Body of pancreas (tissue), 4 donors: Measurements from ENCODE around the gene DRC1. TPM values are rescaled to one million over a fixed set of nuclear protein-coding genes. Genes with fewer than 3 reads are reported as not detected.

Experiments
- ATAC-seq: fragments of 150-250 bp; one replicate; pipeline ENCODE4 v1.9.1; 2016
- DNase-seq, 4 donors: peaks; one replicate each; pipeline ENCODE4 v3.0.0-alpha.2; 2019
- H3K27ac ChIP-seq, 4 donors: fragments of 200-600 bp; sonication (generic); 1 replicate in 3 of 4; 2 replicates in 1 of 4; pipeline versions ENCODE4 v1.5.1 to v1.6.1; 2016 to 2019; ENCODE audit warnings: mild to moderate bottlenecking in 1 of 4, mixed read lengths in 1 of 4, moderate library complexity in 1 of 4
- H3K27me3 ChIP-seq, 2 donors: fragments of 200-600 bp; sonication (generic); one replicate each; pipeline ENCODE4 v1.6.0; 2016; ENCODE audit warnings: mild to moderate bottlenecking in 1 of 2
- H3K36me3 ChIP-seq, 2 donors: fragments of 200-600 bp; sonication (generic); replicated peaks in 1 of 2; 2 replicates each; pipeline ENCODE4 v1.5.1; 2016; ENCODE audit warnings: low read depth in 2 of 2; ENCODE audit not compliant: insufficient read depth in 1 of 2
- H3K4me1 ChIP-seq: fragments of 200-600 bp; sonication (generic); one replicate; pipeline ENCODE4 v1.6.0; 2016
- H3K4me3 ChIP-seq, 2 donors: fragments of 200-600 bp; sonication (generic); 1 replicate in 1 of 2; 2 replicates in 1 of 2; pipeline ENCODE4 v1.5.1; 2016 to 2019
- H3K9me3 ChIP-seq, 3 donors: fragments of 200-600 bp; sonication (generic); 1 replicate in 2 of 3; 2 replicates in 1 of 3; pipeline ENCODE4 v1.5.1; 2016
- CTCF ChIP-seq, 7 experiments: fragments of 450-650 bp in 4 of 7; fragments of 200-600 bp in 3 of 7; sonication (generic) in 3 of 7; IDR thresholded peaks; one replicate each; pipeline ENCODE4 v1.5.1; 2016 to 2019; ENCODE audit warnings: antibody characterized with exemption in 7 of 7
- POLR2A ChIP-seq, 3 donors: fragments of 450-650 bp; IDR thresholded peaks; one replicate each; pipeline ENCODE4 v1.6.1; 2016; ENCODE audit warnings: antibody characterized with exemption in 3 of 3, mild to moderate bottlenecking in 2 of 3
- WGBS, 2 donors: methylation state at CpG; one replicate each; pipeline ENCODE4 v1.1.5; 2017; 5-methylcytosine and 5-hydroxymethylcytosine counted together
- intact Hi-C: fragments of 100-400 bp; cut with DNase I; formaldehyde crosslinking; loops from one replicate; pipeline ENCODE4 v1.15.1; 2023
- total RNA-seq, 2 donors: library from RNA; depleted of rRNA; stranded (reverse); fragments of >200 nt; gene quantifications; one replicate each; pipeline ENCODE4 v1.1.0, GENCODE V29; 2016

DRC1 gene
- total RNA-seq, 2 donors from 2014 or later: not detected

DNA sequence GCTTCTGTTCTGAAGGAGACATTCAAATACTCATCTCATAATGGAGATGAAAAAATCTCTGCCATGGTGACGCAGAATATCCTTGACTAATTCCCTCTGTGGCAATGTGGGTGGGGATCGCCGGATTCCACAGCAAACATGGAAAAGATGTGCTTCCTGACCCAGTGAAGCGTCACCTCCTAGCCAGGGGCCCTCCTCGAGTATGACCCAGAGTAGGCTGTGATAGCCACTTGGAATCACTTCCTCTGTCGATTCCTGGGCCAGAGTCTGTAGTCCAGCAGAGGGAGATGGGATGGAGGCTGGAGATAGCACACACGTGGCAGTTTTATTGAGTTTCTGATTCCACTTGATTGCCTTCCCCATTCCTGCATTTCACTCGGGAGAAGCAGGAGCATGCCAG is 36.8 kb downstream of the DRC1 start:
- 49 to 53% methylated on average over 8 of the region's 8 CpGs for WGBS, 2 donors
- Histone ChIP-seq H3K4me3 (no peak overlapping the region), H3K9me3 (no peaks in the 10 kb centered on the region), H3K27me3 (no peaks in the 10 kb centered on the region), H3K27ac (no peak overlapping the region), H3K36me3 (no peaks in the 10 kb centered on the region), H3K4me1 (no peaks in the 10 kb centered on the region)
- ATAC-seq (no peak), DNase-seq (no peak)
- intact Hi-C loops: no loop called here
- TF ChIP-seq CTCF (IDR thresholded peaks at IDR 0.05): no peak
- TF ChIP-seq POLR2A (IDR thresholded peaks at IDR 0.05): no peak

DNA sequence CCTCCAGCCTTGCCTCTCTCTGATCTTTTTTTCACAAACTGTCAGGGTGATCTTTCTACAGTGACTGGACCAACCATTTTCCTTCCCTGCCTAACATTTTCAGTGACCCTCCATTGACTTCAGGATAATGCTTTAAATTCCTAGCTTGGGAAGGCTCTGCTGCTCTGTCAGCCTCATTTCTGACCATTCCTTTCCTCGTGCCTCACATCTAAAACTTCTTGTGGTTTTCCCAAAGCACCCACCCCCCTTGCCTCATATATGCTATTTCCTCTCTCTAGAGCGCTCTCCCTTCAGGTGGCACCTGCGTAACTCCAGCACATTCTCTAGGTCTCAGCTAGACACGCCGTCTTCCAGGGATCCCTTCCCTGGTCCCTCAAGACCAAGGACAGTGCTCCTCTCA is 37.2 kb downstream of the DRC1 start:
- intact Hi-C loops: no loop called here
- 47 to 50% methylated on average over 5 of the region's 5 CpGs for WGBS, 2 donors
- Histone ChIP-seq H3K4me1 (no peaks in the 10 kb centered on the region), H3K9me3 (no peaks in the 10 kb centered on the region), H3K27me3 (no peaks in the 10 kb centered on the region), H3K36me3 (no peaks in the 10 kb centered on the region), H3K4me3 (no peak overlapping the region), H3K27ac (no peak overlapping the region)
- ATAC-seq (no peak), DNase-seq (no peak)
- TF ChIP-seq POLR2A (IDR thresholded peaks at IDR 0.05) (no peak), CTCF (IDR thresholded peaks at IDR 0.05) (no peak)

- H3K9me3 ChIP-seq: no peaks in the 10 kb centered on the region
- no peak for TF ChIP-seq POLR2A (IDR thresholded peaks at IDR 0.05)
- TF ChIP-seq CTCF (IDR thresholded peaks at IDR 0.05): no peak
- DNase-seq: no peak
- 88 to 97% methylated on average over 2 of the region's 2 CpGs for WGBS, 2 donors
- H3K27ac ChIP-seq: no peak overlapping the region
- no peaks in the 10 kb centered on the region for H3K36me3 ChIP-seq
- H3K4me3 ChIP-seq: no peak overlapping the region
- no peaks in the 10 kb centered on the region for H3K4me1 ChIP-seq
- intact Hi-C loops: no loop called here
- no peaks in the 10 kb centered on the region for H3K27me3 ChIP-seq
- no peak for ATAC-seq
These were observed 40.6 kb downstream of the DRC1 start for GRCh38 chr2:26442301-26442700.

DNA sequence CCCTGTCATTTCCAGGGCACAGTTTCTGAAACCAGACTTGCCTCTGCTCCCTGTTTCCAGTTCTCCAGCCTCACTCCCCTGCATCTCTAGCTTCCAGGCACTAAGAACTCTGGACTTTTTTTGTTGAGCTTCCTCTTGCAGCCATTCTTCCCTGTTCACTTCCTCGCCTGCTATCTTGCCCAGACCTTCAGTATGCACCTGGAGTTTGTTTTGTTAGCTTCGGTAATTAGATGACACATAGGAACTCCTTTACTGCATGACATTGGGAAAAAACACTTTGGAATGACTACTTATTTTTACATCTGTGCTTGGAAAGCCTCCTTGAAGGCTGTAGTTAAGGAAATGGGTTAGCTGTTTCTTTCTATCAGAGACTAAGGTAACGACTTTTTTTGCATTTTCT is 41.0 kb downstream of the DRC1 start:
- Histone ChIP-seq H3K9me3 (no peaks in the 10 kb centered on the region), H3K27me3 (no peaks in the 10 kb centered on the region), H3K4me3 (no peak overlapping the region), H3K27ac (no peak overlapping the region), H3K4me1 (no peaks in the 10 kb centered on the region), H3K36me3 (no peaks in the 10 kb centered on the region)
- TF ChIP-seq CTCF (IDR thresholded peaks at IDR 0.05): no peak
- TF ChIP-seq POLR2A (IDR thresholded peaks at IDR 0.05): no peak
- ATAC-seq (no peak), DNase-seq (no peak)
- intact Hi-C loops: no loop called here
- 66 to 76% methylated on average over 3 of the region's 3 CpGs for WGBS, 2 donors

DNA sequence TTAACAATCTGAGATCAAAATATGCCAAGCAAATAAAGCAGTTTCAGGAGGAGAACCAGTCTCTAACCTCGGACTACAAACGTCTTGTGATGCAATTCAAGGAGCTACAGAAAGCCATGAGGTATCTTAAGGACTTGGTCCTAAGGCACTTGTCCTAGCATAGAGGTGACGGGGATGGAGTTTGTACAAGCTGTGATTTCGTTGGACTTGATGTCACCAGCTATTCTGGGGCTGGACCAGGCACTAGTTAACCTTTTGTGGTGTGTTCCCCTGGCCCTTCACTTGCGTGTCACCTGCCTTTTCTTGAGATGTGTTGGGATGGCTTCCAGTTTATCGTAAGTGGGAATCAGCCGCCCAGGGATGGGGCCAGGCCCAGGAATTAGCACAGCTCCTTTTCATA is 42.5 kb downstream of the DRC1 start:
- no peak for TF ChIP-seq POLR2A (IDR thresholded peaks at IDR 0.05)
- no peak for TF ChIP-seq CTCF (IDR thresholded peaks at IDR 0.05)
- Histone ChIP-seq H3K27me3 (no peaks in the 10 kb centered on the region), H3K36me3 (no peaks in the 10 kb centered on the region), H3K9me3 (no peaks in the 10 kb centered on the region), H3K27ac (no peak overlapping the region), H3K4me3 (no peak overlapping the region), H3K4me1 (no peaks in the 10 kb centered on the region)
- 71 to 79% methylated on average over 7 of the region's 7 CpGs for WGBS, 2 donors
- intact Hi-C loops: no loop called here
- ATAC-seq (no peak), DNase-seq (no peak)
